Measurements from ENCODE around the gene C10orf53.

DNA sequence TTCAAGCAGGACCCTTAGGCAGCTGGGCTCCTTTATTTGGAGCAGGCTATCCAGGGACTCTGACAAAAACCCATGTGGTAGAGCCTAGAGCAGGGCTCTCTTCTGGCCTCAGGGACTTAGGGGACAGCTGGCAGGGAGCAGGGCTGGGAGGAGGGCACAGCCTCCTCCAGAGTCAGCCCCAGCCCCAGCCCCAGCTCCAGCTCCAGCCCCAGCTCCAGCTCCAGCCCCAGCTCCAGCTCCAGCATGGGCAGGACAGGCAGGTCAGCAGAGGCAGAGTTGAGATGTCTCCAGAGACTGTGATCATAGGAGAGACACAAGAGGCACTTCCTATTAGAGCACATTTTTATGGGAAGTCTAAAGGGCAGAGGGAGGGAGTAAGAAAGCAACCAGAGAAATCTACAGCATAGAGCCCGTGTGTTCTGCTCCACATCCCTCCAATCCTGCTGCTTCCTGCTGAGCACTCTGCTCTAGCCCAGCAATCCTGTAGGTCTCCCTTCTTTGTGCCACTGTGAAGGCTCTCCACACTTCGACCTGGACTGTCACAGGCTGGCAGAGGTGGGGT is 13.3 kb upstream of the C10orf53 start:
- no peak for TF ChIP-seq RAD21 (IDR thresholded peaks at IDR 0.05; ENCODE audit: low read length)
- TF ChIP-seq, protein P1, sequence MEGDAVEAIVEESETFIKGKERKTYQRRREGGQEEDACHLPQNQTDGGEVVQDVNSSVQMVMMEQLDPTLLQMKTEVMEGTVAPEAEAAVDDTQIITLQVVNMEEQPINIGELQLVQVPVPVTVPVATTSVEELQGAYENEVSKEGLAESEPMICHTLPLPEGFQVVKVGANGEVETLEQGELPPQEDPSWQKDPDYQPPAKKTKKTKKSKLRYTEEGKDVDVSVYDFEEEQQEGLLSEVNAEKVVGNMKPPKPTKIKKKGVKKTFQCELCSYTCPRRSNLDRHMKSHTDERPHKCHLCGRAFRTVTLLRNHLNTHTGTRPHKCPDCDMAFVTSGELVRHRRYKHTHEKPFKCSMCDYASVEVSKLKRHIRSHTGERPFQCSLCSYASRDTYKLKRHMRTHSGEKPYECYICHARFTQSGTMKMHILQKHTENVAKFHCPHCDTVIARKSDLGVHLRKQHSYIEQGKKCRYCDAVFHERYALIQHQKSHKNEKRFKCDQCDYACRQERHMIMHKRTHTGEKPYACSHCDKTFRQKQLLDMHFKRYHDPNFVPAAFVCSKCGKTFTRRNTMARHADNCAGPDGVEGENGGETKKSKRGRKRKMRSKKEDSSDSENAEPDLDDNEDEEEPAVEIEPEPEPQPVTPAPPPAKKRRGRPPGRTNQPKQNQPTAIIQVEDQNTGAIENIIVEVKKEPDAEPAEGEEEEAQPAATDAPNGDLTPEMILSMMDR (conservative IDR thresholded peaks at IDR 0.05; ENCODE audit: low read depth, low read length) = no peak
- no peak for TF ChIP-seq POLR2A (IDR thresholded peaks at IDR 0.05; ENCODE audit: low read depth, low read length)
- no peak for TF ChIP-seq BHLHE40 (IDR thresholded peaks at IDR 0.05; ENCODE audit: low read depth, low read length)
- no peak for TF ChIP-seq SMC3 (IDR thresholded peaks at IDR 0.05; ENCODE audit: low read depth, low read length)
- no peak for TF ChIP-seq MXI1 (IDR thresholded peaks at IDR 0.05; ENCODE audit: borderline replicate concordance, low read depth, low read length)
- TF ChIP-seq, protein P2, sequence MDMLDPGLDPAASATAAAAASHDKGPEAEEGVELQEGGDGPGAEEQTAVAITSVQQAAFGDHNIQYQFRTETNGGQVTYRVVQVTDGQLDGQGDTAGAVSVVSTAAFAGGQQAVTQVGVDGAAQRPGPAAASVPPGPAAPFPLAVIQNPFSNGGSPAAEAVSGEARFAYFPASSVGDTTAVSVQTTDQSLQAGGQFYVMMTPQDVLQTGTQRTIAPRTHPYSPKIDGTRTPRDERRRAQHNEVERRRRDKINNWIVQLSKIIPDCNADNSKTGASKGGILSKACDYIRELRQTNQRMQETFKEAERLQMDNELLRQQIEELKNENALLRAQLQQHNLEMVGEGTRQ (IDR thresholded peaks at IDR 0.05; ENCODE audit: low read depth, low read length) = no peak
- no peak for TF ChIP-seq CHD1 (IDR thresholded peaks at IDR 0.05; ENCODE audit: low read depth, low read length)
- TF ChIP-seq MAFK (IDR thresholded peaks at IDR 0.05; ENCODE audit: low read depth, low read length) = no peak
- no peak for TF ChIP-seq CEBPB (IDR thresholded peaks at IDR 0.05; ENCODE audit: low read depth, low read length)
- no peak for TF ChIP-seq RFX5 (IDR thresholded peaks at IDR 0.05; ENCODE audit: low read depth, low read length)
- no peak for TF ChIP-seq RCOR1 (IDR thresholded peaks at IDR 0.05; ENCODE audit: insufficient replicate concordance, low read length)

All from IMR-90 (cell line).